Upper lobe of left lung (tissue), 4 donors: ENCODE results near the gene DLG3.

ENCODE experiments used
- EP300 ChIP-seq, 4 donors: sonication (generic); formaldehyde crosslinking; IDR thresholded peaks; one replicate each; pipeline ENCODE4 v1.5.1; 2017; ENCODE audit warnings: antibody characterized with exemption in 4 of 4, control low read depth in 2 of 4
- POLR2AphosphoS5 ChIP-seq, 2 donors: sonication (generic); formaldehyde crosslinking; IDR thresholded peaks; one replicate each; pipeline ENCODE4 v1.5.1; 2017; ENCODE audit warnings: antibody characterized with exemption in 2 of 2
- TF ChIP-seq, protein P1 (sequence below), 6 experiments: fragments of 450-650 bp in 4 of 6; fragments of 200-600 bp in 2 of 6; sonication (generic) in 2 of 6; IDR thresholded peaks; one replicate each; pipeline ENCODE4 v1.5.1; 2016 to 2019; ENCODE audit warnings: antibody characterized with exemption in 6 of 6

- TF ChIP-seq POLR2AphosphoS5 (IDR thresholded peaks at IDR 0.05) (no peak), EP300 (IDR thresholded peaks at IDR 0.05) (no peak)
- TF ChIP-seq, protein P1, sequence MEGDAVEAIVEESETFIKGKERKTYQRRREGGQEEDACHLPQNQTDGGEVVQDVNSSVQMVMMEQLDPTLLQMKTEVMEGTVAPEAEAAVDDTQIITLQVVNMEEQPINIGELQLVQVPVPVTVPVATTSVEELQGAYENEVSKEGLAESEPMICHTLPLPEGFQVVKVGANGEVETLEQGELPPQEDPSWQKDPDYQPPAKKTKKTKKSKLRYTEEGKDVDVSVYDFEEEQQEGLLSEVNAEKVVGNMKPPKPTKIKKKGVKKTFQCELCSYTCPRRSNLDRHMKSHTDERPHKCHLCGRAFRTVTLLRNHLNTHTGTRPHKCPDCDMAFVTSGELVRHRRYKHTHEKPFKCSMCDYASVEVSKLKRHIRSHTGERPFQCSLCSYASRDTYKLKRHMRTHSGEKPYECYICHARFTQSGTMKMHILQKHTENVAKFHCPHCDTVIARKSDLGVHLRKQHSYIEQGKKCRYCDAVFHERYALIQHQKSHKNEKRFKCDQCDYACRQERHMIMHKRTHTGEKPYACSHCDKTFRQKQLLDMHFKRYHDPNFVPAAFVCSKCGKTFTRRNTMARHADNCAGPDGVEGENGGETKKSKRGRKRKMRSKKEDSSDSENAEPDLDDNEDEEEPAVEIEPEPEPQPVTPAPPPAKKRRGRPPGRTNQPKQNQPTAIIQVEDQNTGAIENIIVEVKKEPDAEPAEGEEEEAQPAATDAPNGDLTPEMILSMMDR (IDR thresholded peaks at IDR 0.05) = no peak
Observed at GRCh38 chrX:70461026-70461425, 16.4 kb downstream of the DLG3 start.
